ENCODE data around the gene SKAP1.
A peak's percentile ranks its signal among the peaks of the same experiment; 100 is the strongest.

Gene SKAP1

DNA sequence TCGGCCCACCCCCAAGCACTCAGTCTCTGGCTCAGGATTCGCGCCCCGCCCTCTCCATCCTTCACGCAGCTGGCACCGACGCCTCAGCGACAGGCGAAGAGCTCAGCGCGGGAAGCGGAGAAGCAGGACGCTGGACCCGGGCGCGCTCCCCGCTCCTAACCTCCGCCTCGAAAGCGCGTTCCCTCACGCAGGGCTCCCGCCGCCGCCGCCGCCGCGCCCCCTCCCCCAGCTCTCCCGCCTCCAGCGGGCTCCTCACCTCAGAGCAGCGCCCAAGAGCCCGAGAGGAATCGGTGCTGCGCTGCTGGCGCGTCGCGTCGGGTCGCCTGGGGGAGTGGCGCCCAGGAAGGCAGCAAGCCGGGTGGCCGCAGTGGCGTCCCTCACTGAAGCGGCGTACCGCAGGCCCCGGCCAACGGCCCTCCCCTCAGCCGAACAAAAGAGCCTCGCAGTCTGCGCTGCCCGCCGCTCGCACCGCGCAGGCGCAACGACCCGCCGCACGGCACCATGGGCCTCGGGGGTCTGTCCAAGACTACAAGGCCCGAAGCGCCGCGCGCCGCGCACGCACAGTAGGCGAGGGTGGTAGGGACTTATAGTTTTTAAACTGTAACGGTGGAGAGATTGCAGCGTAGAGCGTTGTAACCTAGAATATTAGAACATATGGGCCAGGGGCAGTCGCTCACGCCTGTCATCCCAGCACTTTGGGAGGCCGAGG, 328.8 kb downstream of the SKAP1 start, which contains the start of gene CBX1:
Gene CBX1 (minus strand): TSS at position 467 of the 709 bp plus-strand sequence. CDS start 24,474 bp downstream, outside the sequence.
- DNase-seq, result peak; percentile 94

- peak; percentile 66 for DNase-seq
Measured at GRCh38 chr17:48100591-48101011, 329.4 kb downstream of the SKAP1 start.

- DNase-seq, result peak; percentile 72
Measured at GRCh38 chr17:48100160-48100559, 329.9 kb downstream of the SKAP1 start.

DNA sequence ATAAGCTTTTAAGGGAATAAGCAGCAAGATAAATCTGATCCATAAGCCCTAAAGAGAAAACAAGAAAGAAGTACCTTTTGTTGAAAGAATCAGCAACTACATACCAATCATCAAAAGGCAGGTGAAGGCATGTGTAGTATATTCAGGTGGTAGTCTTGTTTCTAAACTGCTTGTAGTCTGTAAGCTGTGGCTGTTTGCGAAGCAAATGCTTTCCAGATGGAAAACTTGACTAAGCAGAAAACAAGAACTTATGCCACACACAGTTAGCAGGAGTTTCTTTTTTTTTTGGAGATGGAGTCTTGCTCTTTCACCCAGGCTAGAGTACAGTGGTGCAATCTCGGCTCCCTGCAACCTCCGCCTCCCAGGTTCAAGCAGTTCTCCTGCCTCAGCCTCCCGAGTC, 334.4 kb downstream of the SKAP1 start:
- DNase-seq, result no peak

DNA sequence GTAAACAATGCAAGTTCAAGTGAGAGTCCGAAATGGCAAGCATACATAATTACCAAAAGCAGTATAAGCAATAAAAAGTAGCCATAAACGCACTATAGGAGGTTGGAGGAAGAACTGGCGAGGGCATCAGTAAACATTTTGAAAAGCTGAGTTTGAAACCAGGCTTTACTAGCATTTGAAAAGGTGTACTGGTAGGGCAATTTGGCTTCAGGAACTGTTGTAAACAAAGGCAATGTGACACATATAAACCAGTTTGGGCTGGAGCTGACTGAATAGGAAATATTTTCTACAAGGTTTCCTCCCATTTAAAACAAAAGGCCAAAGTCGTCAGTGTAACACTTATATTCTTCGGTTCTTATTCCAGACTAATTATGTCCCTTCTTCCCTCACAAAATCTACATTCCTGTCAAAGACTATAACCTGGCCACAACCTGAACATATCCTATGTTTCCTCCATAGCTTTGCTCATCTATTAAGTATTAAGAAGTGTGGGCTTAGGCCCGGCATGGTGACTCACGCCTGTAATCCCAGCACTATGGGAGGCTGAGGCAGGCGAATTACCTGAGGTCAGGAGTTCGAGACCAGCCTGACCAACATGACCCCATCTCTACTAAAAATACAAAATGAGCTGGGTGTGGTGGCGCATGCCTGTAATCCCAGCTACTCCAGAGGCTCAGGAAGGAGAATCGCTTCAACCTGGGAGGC, 336.5 kb downstream of the SKAP1 start:
- no peak for DNase-seq

DNA sequence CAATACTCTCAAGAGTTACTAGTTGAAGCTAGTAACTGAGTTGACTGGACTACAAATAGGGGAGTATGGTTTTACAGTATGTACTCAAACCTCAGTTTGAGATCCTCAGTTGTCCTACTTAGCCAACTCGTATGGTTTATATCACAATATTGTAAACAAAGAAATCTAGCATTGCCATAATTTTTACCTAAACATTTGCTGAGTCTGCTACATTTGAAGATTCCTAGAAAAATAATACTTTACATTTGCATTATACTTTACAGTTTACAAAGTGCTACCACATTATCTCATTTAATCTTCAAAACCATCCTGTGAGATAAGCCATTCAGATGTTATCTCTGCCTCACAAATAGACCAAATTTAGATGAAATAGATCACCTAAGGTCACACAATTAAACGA, 345.1 kb downstream of the SKAP1 start:
- DNase-seq, result no peak
